Suprapubic skin (tissue), 4 donors: ENCODE measurements around the gene PDE6D. TPM values are rescaled to one million over a fixed set of nuclear protein-coding genes. Genes with fewer than 3 reads are reported as not detected.

Experiments used
- DNase-seq, 2 donors: peaks; one replicate each; pipeline ENCODE4 v3.0.0-alpha.2; 2019; ENCODE audit warnings: low spot score in 2 of 2
- H3K27ac ChIP-seq: fragments of 200-600 bp; sonication (generic); one replicate; pipeline ENCODE4 v1.5.1; 2019
- H3K27me3 ChIP-seq: fragments of 200-600 bp; sonication (generic); one replicate; pipeline ENCODE4 v1.5.1; 2019
- H3K36me3 ChIP-seq: fragments of 200-600 bp; sonication (generic); one replicate; pipeline ENCODE4 v1.5.1; 2019
- H3K4me1 ChIP-seq: fragments of 200-600 bp; sonication (generic); one replicate; pipeline ENCODE4 v1.5.1; 2019
- H3K4me3 ChIP-seq: fragments of 200-600 bp; sonication (generic); one replicate; pipeline ENCODE4 v1.5.1; 2019; ENCODE audit warnings: mild to moderate bottlenecking
- H3K9me3 ChIP-seq: fragments of 200-600 bp; sonication (generic); one replicate; pipeline ENCODE4 v1.5.1; 2019
- CTCF ChIP-seq, 2 donors: fragments of 200-600 bp in 1 of 2; fragments of 450-650 bp in 1 of 2; sonication (generic) in 1 of 2; IDR thresholded peaks; one replicate each; pipeline ENCODE4 v1.5.1; 2016 to 2019; ENCODE audit warnings: antibody characterized with exemption in 2 of 2, mild to moderate bottlenecking in 1 of 2, moderate library complexity in 1 of 2
- EP300 ChIP-seq: sonication (generic); formaldehyde crosslinking; IDR thresholded peaks from one replicate; pipeline ENCODE4 v1.6.1; 2017; ENCODE audit warnings: antibody characterized with exemption
- POLR2A ChIP-seq, 2 donors: fragments of 450-650 bp; IDR thresholded peaks; one replicate each; pipeline ENCODE4 v1.6.1; 2017; ENCODE audit warnings: antibody characterized with exemption in 2 of 2, mild to moderate bottlenecking in 2 of 2, moderate library complexity in 2 of 2
- POLR2AphosphoS5 ChIP-seq, 3 donors: sonication (generic); formaldehyde crosslinking; IDR thresholded peaks; one replicate each; pipeline ENCODE4 v1.6.1; 2017; ENCODE audit warnings: antibody characterized with exemption in 3 of 3
- WGBS: methylation state at CpG from one replicate; pipeline ENCODE4 v1.1.5; 2018; 5-methylcytosine and 5-hydroxymethylcytosine counted together
- total RNA-seq, 4 donors: library from RNA; depleted of rRNA; stranded (reverse); fragments of >200 nt; gene quantifications; one replicate each; pipeline ENCODE4 v1.1.0, GENCODE V29; 2016

PDE6D gene
- total RNA-seq, 4 donors from 2014 or later, result 14.6 to 23.7 (median 22.2) TPM

DNA sequence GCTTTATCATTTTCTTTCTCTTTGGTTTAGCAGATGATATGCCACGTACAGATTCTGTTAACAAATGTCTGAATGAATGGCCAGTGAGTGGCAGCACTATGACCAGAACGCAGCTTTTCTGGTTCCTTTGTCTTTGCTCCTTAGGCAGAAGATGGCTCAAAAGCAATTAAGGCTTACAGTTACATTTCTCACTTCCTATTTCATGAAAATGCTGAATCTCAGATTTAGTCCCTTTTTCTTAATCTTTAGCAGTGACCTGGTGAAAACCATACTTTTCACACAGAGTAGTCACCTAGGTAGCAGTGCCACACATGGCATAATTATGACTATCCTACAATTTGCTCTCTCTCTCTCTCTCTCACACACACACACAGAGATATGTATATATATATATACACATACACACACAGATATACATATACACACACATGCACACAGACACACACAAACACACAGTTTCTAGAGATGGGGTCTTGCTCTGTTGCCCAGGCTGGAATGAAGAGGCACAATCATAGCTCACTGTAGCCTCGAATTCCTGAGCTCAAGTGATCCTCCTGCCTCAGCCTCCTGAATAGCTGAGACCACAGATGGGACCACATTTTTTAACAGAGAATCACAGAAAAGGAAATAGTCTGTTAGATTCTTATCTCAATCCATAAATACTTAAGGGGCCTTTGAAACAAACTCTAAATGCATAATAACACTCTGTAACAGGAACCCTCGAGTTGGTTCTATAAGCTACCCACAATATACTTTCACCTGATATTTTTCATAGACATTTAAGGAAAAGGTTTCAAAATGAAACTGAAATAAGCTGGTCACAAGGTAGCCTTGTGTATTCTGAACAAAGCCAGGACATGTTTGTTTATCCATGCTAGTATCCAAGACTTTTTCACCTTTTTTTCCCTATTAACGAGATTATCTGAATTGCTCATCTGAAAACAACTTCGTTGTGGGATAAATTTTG is 11.6 kb downstream of the PDE6D start:
- no peak for DNase-seq
- Histone ChIP-seq H3K9me3 (no peaks in the 10 kb centered on the region), H3K36me3 (no peaks in the 10 kb centered on the region), H3K4me3 (no peak overlapping the region), H3K4me1 (no peaks in the 10 kb centered on the region), H3K27me3 (no peaks in the 10 kb centered on the region), H3K27ac (no peak overlapping the region)
- no peak for TF ChIP-seq CTCF (IDR thresholded peaks at IDR 0.05)
- TF ChIP-seq EP300, result no peak
- no peak for TF ChIP-seq POLR2A (IDR thresholded peaks at IDR 0.05)
- TF ChIP-seq POLR2AphosphoS5 (IDR thresholded peaks at IDR 0.05), result no peak
- WGBS, result 84% methylated on average over 6 of the region's 6 CpGs

DNA sequence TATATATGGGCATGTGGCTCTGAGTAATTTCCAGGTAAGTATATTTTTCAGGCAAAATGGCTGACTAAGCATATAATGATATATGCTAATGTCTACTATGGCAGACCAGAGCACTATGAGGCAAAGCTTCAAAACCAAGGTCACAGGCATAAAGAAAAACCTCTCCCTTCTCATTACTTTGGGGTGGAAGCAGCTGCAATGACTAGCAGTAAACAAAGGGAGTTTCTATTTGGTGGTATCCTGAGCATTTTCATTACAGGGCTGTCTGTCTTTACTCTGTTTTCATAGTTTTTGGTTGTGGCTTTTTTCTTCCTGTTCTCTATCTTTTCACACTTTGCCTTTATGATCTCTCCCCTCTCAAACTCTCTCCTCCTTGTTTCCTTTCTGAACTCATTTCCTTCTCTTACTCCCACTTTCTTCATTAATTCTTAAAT is 15.6 kb downstream of the PDE6D start:
- no peaks in the 10 kb centered on the region for H3K9me3 ChIP-seq
- DNase-seq, result no peak
- TF ChIP-seq CTCF (IDR thresholded peaks at IDR 0.05) (no peak), EP300 (no peak), POLR2A (IDR thresholded peaks at IDR 0.05) (no peak), POLR2AphosphoS5 (IDR thresholded peaks at IDR 0.05) (no peak)
- no peaks in the 10 kb centered on the region for H3K27me3 ChIP-seq
- H3K4me3 ChIP-seq, result no peak overlapping the region
- H3K36me3 ChIP-seq, result no peaks in the 10 kb centered on the region
- H3K27ac ChIP-seq, result no peak overlapping the region
- H3K4me1 ChIP-seq, result no peaks in the 10 kb centered on the region

- Histone ChIP-seq H3K4me1 (no peaks in the 10 kb centered on the region), H3K27me3 (no peaks in the 10 kb centered on the region), H3K36me3 (no peaks in the 10 kb centered on the region), H3K4me3 (no peak overlapping the region), H3K27ac (no peak overlapping the region), H3K9me3 (no peaks in the 10 kb centered on the region)
- no peak for DNase-seq
- WGBS, result 90% methylated on average over 4 of the region's 4 CpGs
- no peak for TF ChIP-seq POLR2AphosphoS5 (IDR thresholded peaks at IDR 0.05)
- no peak for TF ChIP-seq POLR2A (IDR thresholded peaks at IDR 0.05)
- TF ChIP-seq EP300, result no peak
- TF ChIP-seq CTCF (IDR thresholded peaks at IDR 0.05), result no peak
Observed at GRCh38 chr2:231764760-231765159, 16.3 kb downstream of the PDE6D start.

DNA sequence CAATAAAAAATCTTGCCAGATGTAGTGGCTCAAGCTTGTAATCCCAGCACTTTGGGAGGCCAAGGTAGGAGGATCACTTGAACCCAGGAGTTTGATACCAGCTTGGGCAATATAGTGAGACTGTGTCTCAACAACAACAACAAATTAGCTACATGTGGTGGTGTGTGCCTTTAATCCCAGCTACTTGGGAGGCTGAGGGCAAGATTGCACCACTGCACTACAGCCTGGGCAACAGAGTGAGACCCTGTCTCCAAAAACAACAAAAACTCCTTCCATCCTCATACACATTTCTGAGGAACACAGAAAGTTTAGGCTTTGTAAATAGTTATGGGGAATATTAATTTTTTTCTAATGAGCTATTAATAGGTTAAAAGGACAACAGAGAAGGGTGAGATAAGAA is 17.0 kb downstream of the PDE6D start:
- no peaks in the 10 kb centered on the region for H3K4me1 ChIP-seq
- TF ChIP-seq POLR2AphosphoS5 (IDR thresholded peaks at IDR 0.05), result no peak
- no peak for TF ChIP-seq POLR2A (IDR thresholded peaks at IDR 0.05)
- TF ChIP-seq CTCF (IDR thresholded peaks at IDR 0.05), result no peak
- no peak for TF ChIP-seq EP300
- H3K27me3 ChIP-seq, result no peaks in the 10 kb centered on the region
- H3K4me3 ChIP-seq, result no peak overlapping the region
- no peak overlapping the region for H3K27ac ChIP-seq
- no peaks in the 10 kb centered on the region for H3K36me3 ChIP-seq
- no peaks in the 10 kb centered on the region for H3K9me3 ChIP-seq
- no peak for DNase-seq

- H3K27ac ChIP-seq, result no peak overlapping the region
- 90% methylated on average over 2 of the region's 2 CpGs for WGBS
- TF ChIP-seq POLR2AphosphoS5 (IDR thresholded peaks at IDR 0.05), result no peak
- TF ChIP-seq POLR2A (IDR thresholded peaks at IDR 0.05), result no peak
- no peak for TF ChIP-seq CTCF (IDR thresholded peaks at IDR 0.05)
- no peak for TF ChIP-seq EP300
- H3K9me3 ChIP-seq, result no peaks in the 10 kb centered on the region
- DNase-seq, result no peak
- no peaks in the 10 kb centered on the region for H3K27me3 ChIP-seq
- H3K4me3 ChIP-seq, result no peak overlapping the region
- no peaks in the 10 kb centered on the region for H3K36me3 ChIP-seq
- H3K4me1 ChIP-seq, result no peaks in the 10 kb centered on the region
Observed at GRCh38 chr2:231761735-231762134, 19.3 kb downstream of the PDE6D start.
